Measurements from ENCODE around the gene OXTR. TPM values are rescaled to one million over a fixed set of nuclear protein-coding genes. Genes with fewer than 3 reads are reported as not detected.

OXTR gene
- total RNA-seq, 2 donors from 2014 or later: 0.24 to 1.8 TPM

DNA sequence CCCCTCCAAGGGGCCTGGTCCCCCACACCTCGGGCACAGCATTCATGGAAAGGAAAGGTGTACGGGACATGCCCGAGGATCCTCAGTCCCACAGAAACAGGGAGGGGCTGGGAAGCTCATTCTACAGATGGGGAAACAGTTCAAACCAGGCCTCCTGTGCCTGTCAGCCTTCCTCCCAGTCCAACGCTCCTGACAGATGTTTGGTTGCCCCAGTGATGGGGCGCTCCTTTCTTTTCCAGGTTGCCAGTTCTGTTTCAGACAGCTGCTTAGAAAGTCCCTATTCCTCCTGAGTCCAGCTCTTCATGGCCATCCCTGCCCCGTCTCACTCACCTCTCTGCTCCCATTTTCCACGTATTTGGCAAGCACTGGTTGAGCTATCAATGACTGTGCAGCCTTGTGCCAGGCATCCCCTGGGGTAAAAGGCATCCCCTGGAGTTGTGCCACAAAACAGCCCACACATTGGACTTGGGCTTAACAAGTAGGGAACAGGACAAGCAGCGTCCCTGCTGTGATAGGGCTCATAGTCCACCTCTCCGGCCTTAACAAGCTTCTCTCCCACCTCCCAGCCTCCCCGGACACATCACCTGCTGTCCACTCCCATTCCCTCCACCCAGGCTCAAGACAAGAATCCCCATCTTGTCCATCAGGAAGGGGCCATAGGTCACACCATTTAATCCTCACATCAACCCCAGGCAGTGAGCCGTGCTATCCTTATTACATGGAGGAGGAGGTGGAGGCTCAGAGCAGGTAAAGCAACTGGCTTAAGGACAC, 6.6 kb downstream of the OXTR start:
- TF ChIP-seq, protein P1, sequence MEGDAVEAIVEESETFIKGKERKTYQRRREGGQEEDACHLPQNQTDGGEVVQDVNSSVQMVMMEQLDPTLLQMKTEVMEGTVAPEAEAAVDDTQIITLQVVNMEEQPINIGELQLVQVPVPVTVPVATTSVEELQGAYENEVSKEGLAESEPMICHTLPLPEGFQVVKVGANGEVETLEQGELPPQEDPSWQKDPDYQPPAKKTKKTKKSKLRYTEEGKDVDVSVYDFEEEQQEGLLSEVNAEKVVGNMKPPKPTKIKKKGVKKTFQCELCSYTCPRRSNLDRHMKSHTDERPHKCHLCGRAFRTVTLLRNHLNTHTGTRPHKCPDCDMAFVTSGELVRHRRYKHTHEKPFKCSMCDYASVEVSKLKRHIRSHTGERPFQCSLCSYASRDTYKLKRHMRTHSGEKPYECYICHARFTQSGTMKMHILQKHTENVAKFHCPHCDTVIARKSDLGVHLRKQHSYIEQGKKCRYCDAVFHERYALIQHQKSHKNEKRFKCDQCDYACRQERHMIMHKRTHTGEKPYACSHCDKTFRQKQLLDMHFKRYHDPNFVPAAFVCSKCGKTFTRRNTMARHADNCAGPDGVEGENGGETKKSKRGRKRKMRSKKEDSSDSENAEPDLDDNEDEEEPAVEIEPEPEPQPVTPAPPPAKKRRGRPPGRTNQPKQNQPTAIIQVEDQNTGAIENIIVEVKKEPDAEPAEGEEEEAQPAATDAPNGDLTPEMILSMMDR (IDR thresholded peaks at IDR 0.05): no peak
- no peaks in the 10 kb centered on the region for H3K36me3 ChIP-seq
- DNase-seq: no peak
- intact Hi-C loops (cut with DNase I): no loop called here
- H3K9me3 ChIP-seq: no peaks in the 10 kb centered on the region
- no peak overlapping the region for H3K27ac ChIP-seq
- H3K27me3 ChIP-seq: peaks cover 8% of the 10 kb centered on the region
- no peaks in the 10 kb centered on the region for H3K4me1 ChIP-seq
- H3K9ac ChIP-seq (ENCODE audit: low read depth in 2 of 2, low read length in 2 of 2): no peak overlapping the region
- H3K4me3 ChIP-seq: no peak overlapping the region

DNA sequence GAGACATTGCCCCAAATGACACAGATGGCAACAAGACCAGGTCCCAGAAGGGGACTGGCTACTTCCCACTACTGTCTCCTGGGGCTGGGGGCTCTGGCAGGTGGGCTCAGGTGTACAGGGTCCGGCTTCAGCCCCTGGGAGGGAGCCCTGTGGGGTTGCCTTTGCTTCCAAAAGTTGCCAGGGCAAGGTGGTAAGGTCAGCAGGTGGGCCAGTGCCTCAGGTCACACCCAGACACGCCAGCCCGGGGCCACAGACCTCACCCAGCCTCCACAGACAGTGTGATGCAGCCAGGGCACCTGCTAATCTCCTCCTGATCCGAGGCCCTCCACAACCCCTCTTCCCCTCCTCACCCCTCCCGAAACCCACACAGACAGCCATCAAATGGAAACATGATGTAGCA, 7.5 kb downstream of the OXTR start:
- TF ChIP-seq, protein P1 (IDR thresholded peaks at IDR 0.05): no peak
- H3K4me3 ChIP-seq: no peak overlapping the region
- no peaks in the 10 kb centered on the region for H3K27me3 ChIP-seq
- H3K9ac ChIP-seq (ENCODE audit: low read depth in 2 of 2, low read length in 2 of 2): no peak overlapping the region
- no peaks in the 10 kb centered on the region for H3K36me3 ChIP-seq
- intact Hi-C loops (cut with DNase I): no loop called here
- no peaks in the 10 kb centered on the region for H3K4me1 ChIP-seq
- H3K9me3 ChIP-seq: no peaks in the 10 kb centered on the region
- no peak overlapping the region for H3K27ac ChIP-seq
- no peak for DNase-seq

DNA sequence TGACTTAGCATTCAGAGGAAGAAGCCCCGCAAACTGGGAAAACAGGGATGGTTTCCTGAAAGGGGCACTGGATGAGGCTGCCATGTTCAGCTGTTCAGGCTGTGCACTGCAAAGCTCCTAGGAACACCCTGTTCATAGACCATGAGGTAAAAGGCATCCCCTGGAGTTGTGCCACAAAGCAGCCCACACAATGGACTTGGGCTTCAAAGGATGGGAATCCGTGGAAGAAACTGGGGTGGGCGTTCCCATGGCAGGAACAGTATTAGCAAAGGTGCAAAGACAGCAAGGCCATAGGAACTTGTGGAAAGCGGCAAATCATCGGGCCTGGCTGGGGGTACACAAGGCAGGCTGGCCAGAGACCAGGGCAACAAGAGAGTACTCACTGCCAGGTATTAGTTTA, 8.9 kb downstream of the OXTR start:
- H3K9ac ChIP-seq (ENCODE audit: low read depth in 2 of 2, low read length in 2 of 2): no peak overlapping the region
- H3K4me3 ChIP-seq: no peak overlapping the region
- H3K36me3 ChIP-seq: no peaks in the 10 kb centered on the region
- no peak for DNase-seq
- intact Hi-C loops (cut with DNase I): no loop called here
- no peaks in the 10 kb centered on the region for H3K4me1 ChIP-seq
- H3K27ac ChIP-seq: no peak overlapping the region
- H3K9me3 ChIP-seq: no peaks in the 10 kb centered on the region
- TF ChIP-seq, protein P1 (IDR thresholded peaks at IDR 0.05): no peak
- no peaks in the 10 kb centered on the region for H3K27me3 ChIP-seq

DNA sequence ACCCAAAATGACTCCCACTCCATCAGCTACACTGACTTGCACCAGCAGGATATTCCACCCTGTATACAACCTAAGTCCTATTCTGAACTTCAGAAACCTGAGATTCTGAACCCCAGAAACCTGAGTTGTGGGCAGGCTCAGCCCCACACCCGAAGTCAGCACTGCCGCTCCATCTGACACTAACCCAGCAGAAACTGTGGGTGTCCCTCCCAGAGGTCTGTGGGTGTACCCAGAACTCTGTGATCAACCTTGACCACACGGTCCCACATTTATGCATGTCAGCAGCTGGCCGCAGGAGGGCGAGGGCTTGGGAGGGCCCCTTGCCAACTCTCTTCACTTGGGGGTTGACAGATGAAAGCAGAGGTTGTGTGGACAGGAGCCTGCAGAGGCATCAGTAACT, 9.3 kb downstream of the OXTR start:
- intact Hi-C loops (cut with DNase I): no loop called here
- H3K27ac ChIP-seq: no peak overlapping the region
- H3K4me3 ChIP-seq: no peak overlapping the region
- DNase-seq: no peak
- H3K9me3 ChIP-seq: no peaks in the 10 kb centered on the region
- TF ChIP-seq, protein P1 (IDR thresholded peaks at IDR 0.05): no peak
- no peaks in the 10 kb centered on the region for H3K36me3 ChIP-seq
- H3K4me1 ChIP-seq: no peaks in the 10 kb centered on the region
- H3K27me3 ChIP-seq: no peaks in the 10 kb centered on the region
- H3K9ac ChIP-seq (ENCODE audit: low read depth in 2 of 2, low read length in 2 of 2): no peak overlapping the region

DNA sequence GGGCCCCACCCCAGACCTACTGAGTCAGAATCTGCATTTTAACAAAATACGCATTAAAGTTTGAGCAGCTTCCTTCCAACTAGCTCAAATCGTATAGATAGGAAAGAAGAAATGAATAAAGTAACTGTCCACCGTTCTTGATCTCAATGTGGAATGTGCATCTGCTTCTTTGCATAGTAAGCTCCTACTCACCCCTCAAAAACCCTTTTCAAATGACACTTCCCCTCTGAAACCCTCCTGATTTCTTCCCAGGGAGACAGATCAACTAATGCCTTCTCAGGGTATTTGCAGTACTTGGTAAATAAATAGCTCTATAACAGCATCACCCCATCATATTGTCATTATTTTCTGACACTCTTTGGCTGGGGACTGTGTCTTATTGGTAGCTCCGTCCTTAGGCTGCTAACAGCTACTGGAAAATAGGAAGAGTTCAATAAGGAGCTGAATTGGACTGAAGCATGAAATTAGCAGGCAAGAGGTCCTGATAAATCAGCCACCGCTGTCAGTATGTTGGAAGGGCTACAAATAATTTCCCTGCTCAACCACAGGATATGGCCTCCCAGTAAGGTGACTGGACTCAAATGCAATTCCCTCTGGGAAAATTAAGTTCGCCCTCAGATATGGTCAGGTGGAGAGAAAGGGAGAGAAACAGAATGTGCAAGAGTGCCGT, 10.2 kb downstream of the OXTR start:
- intact Hi-C loops (cut with DNase I): no loop called here
- Histone ChIP-seq H3K4me3 (no peak overlapping the region), H3K4me1 (no peaks in the 10 kb centered on the region), H3K36me3 (no peaks in the 10 kb centered on the region), H3K9me3 (no peaks in the 10 kb centered on the region), H3K27me3 (no peaks in the 10 kb centered on the region), H3K27ac (no peak overlapping the region), H3K9ac (ENCODE audit: low read depth in 2 of 2, low read length in 2 of 2) (no peak overlapping the region)
- no peak for DNase-seq
- TF ChIP-seq, protein P1 (IDR thresholded peaks at IDR 0.05): no peak

Data from colonic mucosa (tissue), 4 donors.